ENCODE measurements around the gene SIL1.

The SIL1 gene

GRCh38 chr5:138974227-138975063 lies 223.7 kb downstream of the SIL1 start:
- no peak for DNase-seq
- peak overlapping the region; percentile 31 for H3K27ac ChIP-seq (ENCODE audit: low read length, poor library complexity, severe bottlenecking)
- no peaks in the 10 kb centered on the region for H3K27me3 ChIP-seq (ENCODE audit: control insufficient read depth in 1 of 2, insufficient read depth in 1 of 2, low read length in 2 of 2)
- H2BK120ac ChIP-seq (ENCODE audit: low read depth, low read length), result no peak overlapping the region
- no peaks in the 10 kb centered on the region for H3K36me3 ChIP-seq (ENCODE audit: control insufficient read depth in 1 of 2, insufficient read depth in 2 of 2, low read depth in 1 of 2, low read length in 2 of 2)
- H3K79me1 ChIP-seq (replicated peaks; ENCODE audit: low read length, poor library complexity, severe bottlenecking), result peaks cover 5% of the 10 kb centered on the region
- H3K4ac ChIP-seq (ENCODE audit: low read depth in 1 of 2, low read length in 2 of 2), result no peak overlapping the region
- H3K4me3 ChIP-seq (ENCODE audit: insufficient read depth in 1 of 2, low read depth in 1 of 2, low read length in 2 of 2), result peak overlapping the region in 1 of 2 experiments; percentile 0
- H3K18ac ChIP-seq (ENCODE audit: low read depth in 1 of 2, low read length in 2 of 2), result no peak overlapping the region
- H4K91ac ChIP-seq (ENCODE audit: low read length), result no peak overlapping the region
- no peaks in the 10 kb centered on the region for H3K9me3 ChIP-seq (ENCODE audit: control insufficient read depth, low read length)
- H3K4me1 ChIP-seq (ENCODE audit: control insufficient read depth, insufficient read depth, low read depth, low read length), result peaks cover 12% of the 10 kb centered on the region
- H3K4me2 ChIP-seq (ENCODE audit: low read length, poor library complexity, severe bottlenecking), result no peak overlapping the region
- no peak overlapping the region for H2BK15ac ChIP-seq (ENCODE audit: low read depth, poor library complexity, severe bottlenecking)
- H3K9ac ChIP-seq (ENCODE audit: low read length), result peak overlapping the region; percentile 70
- peak overlapping the region; percentile 54 for H2AK5ac ChIP-seq (ENCODE audit: low read length, severe bottlenecking)
- peak overlapping the region; percentile 40 for H4K8ac ChIP-seq (ENCODE audit: low read length)
- no peak overlapping the region for H3K14ac ChIP-seq (ENCODE audit: low read length in 2 of 2)
- H2BK12ac ChIP-seq (ENCODE audit: low read length in 2 of 2), result peak overlapping the region in 1 of 2 experiments; percentile 63
- H2AFZ ChIP-seq (ENCODE audit: low read depth, low read length), result no peak overlapping the region
- WGBS, result 84% methylated on average over 6 of the region's 8 CpGs
- H2BK5ac ChIP-seq (ENCODE audit: low read depth, low read length, poor library complexity, severe bottlenecking), result no peak overlapping the region
- no peak overlapping the region for H3K23ac ChIP-seq (ENCODE audit: low read length in 2 of 2)

- Histone ChIP-seq H3K27me3 (ENCODE audit: control insufficient read depth in 1 of 2, insufficient read depth in 1 of 2, low read length in 2 of 2) (no peaks in the 10 kb centered on the region), H3K14ac (ENCODE audit: low read length in 2 of 2) (no peak overlapping the region), H4K91ac (ENCODE audit: low read length) (no peak overlapping the region), H2BK12ac (ENCODE audit: low read length in 2 of 2) (no peak overlapping the region), H3K36me3 (ENCODE audit: control insufficient read depth in 1 of 2, insufficient read depth in 2 of 2, low read depth in 1 of 2, low read length in 2 of 2) (peaks cover 0 to 2% of the 10 kb centered on the region in 2 experiments), H3K4me1 (ENCODE audit: control insufficient read depth, insufficient read depth, low read depth, low read length) (peaks cover 17% of the 10 kb centered on the region), H2BK120ac (ENCODE audit: low read depth, low read length) (no peak overlapping the region), H3K9ac (ENCODE audit: low read length) (peak overlapping the region; percentile 24), H2BK5ac (ENCODE audit: low read depth, low read length, poor library complexity, severe bottlenecking) (no peak overlapping the region), H3K79me1 (replicated peaks; ENCODE audit: low read length, poor library complexity, severe bottlenecking) (peaks cover 10% of the 10 kb centered on the region), H3K4ac (ENCODE audit: low read depth in 1 of 2, low read length in 2 of 2) (no peak overlapping the region), H2AFZ (ENCODE audit: low read depth, low read length) (no peak overlapping the region), H3K27ac (ENCODE audit: low read length, poor library complexity, severe bottlenecking) (no peak overlapping the region), H3K23ac (ENCODE audit: low read length in 2 of 2) (no peak overlapping the region), H3K4me3 (ENCODE audit: insufficient read depth in 1 of 2, low read depth in 1 of 2, low read length in 2 of 2) (no peak overlapping the region), H4K8ac (ENCODE audit: low read length) (no peak overlapping the region), H2BK15ac (ENCODE audit: low read depth, poor library complexity, severe bottlenecking) (no peak overlapping the region), H3K18ac (ENCODE audit: low read depth in 1 of 2, low read length in 2 of 2) (no peak overlapping the region), H2AK5ac (ENCODE audit: low read length, severe bottlenecking) (no peak overlapping the region), H3K4me2 (ENCODE audit: low read length, poor library complexity, severe bottlenecking) (no peak overlapping the region), H3K9me3 (ENCODE audit: control insufficient read depth, low read length) (no peaks in the 10 kb centered on the region)
- DNase-seq, result no peak
- WGBS, result 60% methylated on average over 2 of the region's 4 CpGs
These were observed 225.3 kb downstream of the SIL1 start for GRCh38 chr5:138972836-138973235.

- no peak overlapping the region for H2BK15ac ChIP-seq (ENCODE audit: low read depth, poor library complexity, severe bottlenecking)
- H3K79me1 ChIP-seq (replicated peaks; ENCODE audit: low read length, poor library complexity, severe bottlenecking), result peaks cover 12% of the 10 kb centered on the region
- H2AK5ac ChIP-seq (ENCODE audit: low read length, severe bottlenecking), result no peak overlapping the region
- H4K91ac ChIP-seq (ENCODE audit: low read length), result no peak overlapping the region
- H2BK5ac ChIP-seq (ENCODE audit: low read depth, low read length, poor library complexity, severe bottlenecking), result no peak overlapping the region
- peak overlapping the region; percentile 24 for H3K9ac ChIP-seq (ENCODE audit: low read length)
- H3K4me3 ChIP-seq (ENCODE audit: insufficient read depth in 1 of 2, low read depth in 1 of 2, low read length in 2 of 2), result no peak overlapping the region
- H3K18ac ChIP-seq (ENCODE audit: low read depth in 1 of 2, low read length in 2 of 2), result no peak overlapping the region
- no peak overlapping the region for H2BK12ac ChIP-seq (ENCODE audit: low read length in 2 of 2)
- no peak overlapping the region for H3K23ac ChIP-seq (ENCODE audit: low read length in 2 of 2)
- H2AFZ ChIP-seq (ENCODE audit: low read depth, low read length), result no peak overlapping the region
- H2BK120ac ChIP-seq (ENCODE audit: low read depth, low read length), result no peak overlapping the region
- no peaks in the 10 kb centered on the region for H3K27me3 ChIP-seq (ENCODE audit: control insufficient read depth in 1 of 2, insufficient read depth in 1 of 2, low read length in 2 of 2)
- no peaks in the 10 kb centered on the region for H3K9me3 ChIP-seq (ENCODE audit: control insufficient read depth, low read length)
- peaks cover 16% of the 10 kb centered on the region for H3K4me1 ChIP-seq (ENCODE audit: control insufficient read depth, insufficient read depth, low read depth, low read length)
- H3K14ac ChIP-seq (ENCODE audit: low read length in 2 of 2), result no peak overlapping the region
- no peak for DNase-seq
- H3K27ac ChIP-seq (ENCODE audit: low read length, poor library complexity, severe bottlenecking), result no peak overlapping the region
- no peak overlapping the region for H3K4ac ChIP-seq (ENCODE audit: low read depth in 1 of 2, low read length in 2 of 2)
- H4K8ac ChIP-seq (ENCODE audit: low read length), result no peak overlapping the region
- WGBS, result 81% methylated on average over 1 of the region's 1 CpG
- peaks cover 0 to 2% of the 10 kb centered on the region in 2 experiments for H3K36me3 ChIP-seq (ENCODE audit: control insufficient read depth in 1 of 2, insufficient read depth in 2 of 2, low read depth in 1 of 2, low read length in 2 of 2)
- no peak overlapping the region for H3K4me2 ChIP-seq (ENCODE audit: low read length, poor library complexity, severe bottlenecking)
These were observed 225.9 kb downstream of the SIL1 start for GRCh38 chr5:138972230-138972629.

- H4K91ac ChIP-seq (ENCODE audit: low read length), result no peak overlapping the region
- no peak overlapping the region for H3K27ac ChIP-seq (ENCODE audit: low read length, poor library complexity, severe bottlenecking)
- no peak overlapping the region for H3K9ac ChIP-seq (ENCODE audit: low read length)
- no peak overlapping the region for H2BK5ac ChIP-seq (ENCODE audit: low read depth, low read length, poor library complexity, severe bottlenecking)
- H3K79me1 ChIP-seq (replicated peaks; ENCODE audit: low read length, poor library complexity, severe bottlenecking), result peaks cover 19% of the 10 kb centered on the region
- no peak overlapping the region for H2BK15ac ChIP-seq (ENCODE audit: low read depth, poor library complexity, severe bottlenecking)
- H3K9me3 ChIP-seq (ENCODE audit: control insufficient read depth, low read length), result no peaks in the 10 kb centered on the region
- H2BK12ac ChIP-seq (ENCODE audit: low read length in 2 of 2), result no peak overlapping the region
- H3K4me1 ChIP-seq (ENCODE audit: control insufficient read depth, insufficient read depth, low read depth, low read length), result peaks cover 15% of the 10 kb centered on the region
- no peak overlapping the region for H3K4me3 ChIP-seq (ENCODE audit: insufficient read depth in 1 of 2, low read depth in 1 of 2, low read length in 2 of 2)
- H3K4me2 ChIP-seq (ENCODE audit: low read length, poor library complexity, severe bottlenecking), result no peak overlapping the region
- no peak overlapping the region for H3K18ac ChIP-seq (ENCODE audit: low read depth in 1 of 2, low read length in 2 of 2)
- no peak overlapping the region for H2AK5ac ChIP-seq (ENCODE audit: low read length, severe bottlenecking)
- no peak overlapping the region for H3K23ac ChIP-seq (ENCODE audit: low read length in 2 of 2)
- H2AFZ ChIP-seq (ENCODE audit: low read depth, low read length), result no peak overlapping the region
- no peak overlapping the region for H3K14ac ChIP-seq (ENCODE audit: low read length in 2 of 2)
- H4K8ac ChIP-seq (ENCODE audit: low read length), result no peak overlapping the region
- no peaks in the 10 kb centered on the region for H3K27me3 ChIP-seq (ENCODE audit: control insufficient read depth in 1 of 2, insufficient read depth in 1 of 2, low read length in 2 of 2)
- no peak overlapping the region for H3K4ac ChIP-seq (ENCODE audit: low read depth in 1 of 2, low read length in 2 of 2)
- DNase-seq, result no peak
- WGBS, result 93% methylated on average over 5 of the region's 5 CpGs
- peaks cover 0 to 2% of the 10 kb centered on the region in 2 experiments for H3K36me3 ChIP-seq (ENCODE audit: control insufficient read depth in 1 of 2, insufficient read depth in 2 of 2, low read depth in 1 of 2, low read length in 2 of 2)
- H2BK120ac ChIP-seq (ENCODE audit: low read depth, low read length), result no peak overlapping the region
These were observed 228.7 kb downstream of the SIL1 start for GRCh38 chr5:138969323-138970002.

Data from mesenchymal stem cell (in vitro differentiated cells and primary cell).